Mesendoderm (in vitro differentiated cells): Measurements from ENCODE around the gene CRYGC.

Source experiments
- DNase-seq: peaks from one replicate; pipeline ENCODE4 v3.0.0; 2013
- H2AK5ac ChIP-seq: 2 replicates; pipeline ENCODE4 v1.6.1; 2013; ENCODE audit warnings: low read length, inconsistent platforms
- H2BK120ac ChIP-seq: 2 replicates; pipeline ENCODE4 v1.6.1; 2013; ENCODE audit warnings: low read depth, mild to moderate bottlenecking, low read length, moderate library complexity, mixed read lengths
- H2BK15ac ChIP-seq: replicated peaks from 2 replicates; pipeline ENCODE4 v1.6.1; 2013; ENCODE audit warnings: low read depth, mild to moderate bottlenecking, moderate library complexity
- H2BK5ac ChIP-seq: 2 replicates; pipeline ENCODE4 v1.6.1; 2013; ENCODE audit warnings: low read length, inconsistent platforms
- H3K18ac ChIP-seq: 2 replicates; pipeline ENCODE4 v1.6.1; 2013; ENCODE audit warnings: mild to moderate bottlenecking, low read length, mixed read lengths
- H3K23ac ChIP-seq: one replicate; pipeline ENCODE4 v1.6.1; 2013; ENCODE audit warnings: low read length
- H3K27ac ChIP-seq: 2 replicates; pipeline ENCODE4 v1.5.1; 2013; ENCODE audit warnings: low read depth, mild to moderate bottlenecking, inconsistent platforms, low read length, moderate library complexity
- H3K27me3 ChIP-seq: 2 replicates; pipeline ENCODE4 v1.6.1; 2013; ENCODE audit warnings: low read length, control low read depth, mild to moderate bottlenecking, inconsistent platforms; ENCODE audit not compliant: insufficient read depth, poor library complexity
- H3K36me3 ChIP-seq: 2 replicates; pipeline ENCODE4 v1.6.1; 2013; ENCODE audit warnings: low read length, inconsistent platforms; ENCODE audit not compliant: control insufficient read depth, insufficient read depth
- H3K4ac ChIP-seq: one replicate; pipeline ENCODE4 v1.6.1; 2013; ENCODE audit warnings: low read depth, mild to moderate bottlenecking, low read length, moderate library complexity
- H3K4me1 ChIP-seq: 2 replicates; pipeline ENCODE4 v1.6.1; 2013; ENCODE audit warnings: low read depth, low read length, inconsistent platforms; ENCODE audit not compliant: control insufficient read depth
- H3K4me2 ChIP-seq: 2 replicates; pipeline ENCODE4 v1.6.1; 2013; ENCODE audit warnings: low read length
- H3K4me3 ChIP-seq: 2 replicates; pipeline ENCODE4 v1.5.1; 2013; ENCODE audit warnings: mild to moderate bottlenecking, low read length
- H3K56ac ChIP-seq: one replicate; pipeline ENCODE4 v1.6.1; 2013; ENCODE audit warnings: low read length
- H3K79me1 ChIP-seq: 2 replicates; pipeline ENCODE4 v1.6.1; 2013; ENCODE audit warnings: low read length, inconsistent platforms
- H3K79me2 ChIP-seq: 2 replicates; pipeline ENCODE4 v1.6.1; 2013; ENCODE audit warnings: mild to moderate bottlenecking, low read length; ENCODE audit not compliant: control insufficient read depth, insufficient read depth
- H3K9ac ChIP-seq: 2 replicates; pipeline ENCODE4 v1.6.1; 2013; ENCODE audit warnings: low read length, inconsistent platforms
- H4K5ac ChIP-seq: one replicate; pipeline ENCODE4 v1.6.1; 2013; ENCODE audit warnings: low read length
- H4K8ac ChIP-seq: one replicate; pipeline ENCODE4 v1.6.1; 2013; ENCODE audit warnings: low read depth, mild to moderate bottlenecking, control low read depth, low read length, moderate library complexity
- WGBS: extraction: QIAGEN DNeasy Blood & Tissue Kit; methylation state at CpG from one replicate; pipeline ENCODE4 v1.1.7; 2013; ENCODE audit warnings: low lambda C conversion rate, missing lambda C conversion rate; ENCODE audit not compliant: insufficient coverage; ENCODE audit errors: extremely low coverage; 5-methylcytosine and 5-hydroxymethylcytosine counted together

CRYGC gene

GRCh38 chr2:208086029-208086428 is 43.6 kb downstream of the CRYGC start:
- Histone ChIP-seq H3K4me3 (no peak overlapping the region), H3K4me2 (no peak overlapping the region), H3K36me3 (no peaks in the 10 kb centered on the region), H2BK120ac (no peak overlapping the region), H3K23ac (no peak overlapping the region), H2BK15ac (no peak overlapping the region), H2BK5ac (no peak overlapping the region), H3K4me1 (no peaks in the 10 kb centered on the region), H3K9ac (no peak overlapping the region), H3K79me2 (no peaks in the 10 kb centered on the region), H3K4ac (no peak overlapping the region), H2AK5ac (no peak overlapping the region), H3K27me3 (no peaks in the 10 kb centered on the region), H3K56ac (no peak overlapping the region), H3K79me1 (no peaks in the 10 kb centered on the region), H3K18ac (no peak overlapping the region), H4K8ac (no peak overlapping the region), H4K5ac (no peak overlapping the region), H3K27ac (no peak overlapping the region)
- no peak for DNase-seq
- no CpG with 5 or more reads among the region's 1 CpG for WGBS

GRCh38 chr2:208083807-208084206 is 45.8 kb downstream of the CRYGC start:
- Histone ChIP-seq H2BK5ac (no peak overlapping the region), H3K4ac (no peak overlapping the region), H3K56ac (no peak overlapping the region), H3K79me2 (no peaks in the 10 kb centered on the region), H4K5ac (no peak overlapping the region), H3K36me3 (no peaks in the 10 kb centered on the region), H2AK5ac (no peak overlapping the region), H3K9ac (no peak overlapping the region), H3K23ac (no peak overlapping the region), H4K8ac (no peak overlapping the region), H3K79me1 (no peaks in the 10 kb centered on the region), H2BK120ac (no peak overlapping the region), H3K27ac (no peak overlapping the region), H3K4me1 (no peaks in the 10 kb centered on the region), H2BK15ac (no peak overlapping the region), H3K4me3 (no peak overlapping the region), H3K18ac (no peak overlapping the region), H3K27me3 (no peaks in the 10 kb centered on the region), H3K4me2 (no peak overlapping the region)
- DNase-seq = no peak
